Hepatocyte (in vitro differentiated cells): ENCODE measurements around the gene KRTAP4-4. TPM values are rescaled to one million over a fixed set of nuclear protein-coding genes. Genes with fewer than 3 reads are reported as not detected.
"Not testable (repeated sequence)": the region's sequence is repeated elsewhere in the genome, so short reads cannot be mapped to it uniquely, and the experiment has no call there.

Source experiments
- DNase-seq: peaks from one replicate; pipeline ENCODE4 v3.0.0-alpha.2; 2016; ENCODE audit warnings: low spot score
- H2AFZ ChIP-seq: fragments of 200-600 bp; sonication (generic); 2 replicates; pipeline ENCODE4 v1.6.0; 2016; ENCODE audit warnings: antibody characterized with exemption, mild to moderate bottlenecking
- H3K27ac ChIP-seq: fragments of 200-600 bp; sonication (generic); 2 replicates; pipeline ENCODE4 v1.5.1; 2016; ENCODE audit warnings: mild to moderate bottlenecking
- H3K27me3 ChIP-seq: fragments of 200-600 bp; sonication (generic); 2 replicates; pipeline ENCODE4 v1.6.1; 2016
- H3K36me3 ChIP-seq: fragments of 200-600 bp; sonication (generic); replicated peaks from 2 replicates; pipeline ENCODE4 v1.5.1; 2016; ENCODE audit warnings: low read depth; ENCODE audit not compliant: insufficient read depth
- H3K4me1 ChIP-seq: fragments of 200-600 bp; sonication (generic); 2 replicates; pipeline ENCODE4 v1.5.1; 2016; ENCODE audit warnings: mild to moderate bottlenecking, moderate library complexity; ENCODE audit not compliant: insufficient read depth
- H3K4me2 ChIP-seq: fragments of 200-600 bp; sonication (generic); 2 replicates; pipeline ENCODE4 v1.6.0; 2016
- H3K4me3 ChIP-seq: fragments of 200-600 bp; sonication (generic); 2 replicates; pipeline ENCODE4 v1.5.1; 2016; ENCODE audit warnings: mild to moderate bottlenecking
- H3K79me2 ChIP-seq: fragments of 200-600 bp; sonication (generic); 2 replicates; pipeline ENCODE4 v1.6.0; 2017; ENCODE audit warnings: mild to moderate bottlenecking
- H3K9me2 ChIP-seq: fragments of 200-600 bp; sonication (generic); replicated peaks from 2 replicates; pipeline ENCODE4 v1.6.0; 2017; ENCODE audit warnings: mild to moderate bottlenecking; ENCODE audit not compliant: insufficient read depth
- H3K9me3 ChIP-seq: fragments of 200-600 bp; sonication (generic); 2 replicates; pipeline ENCODE4 v1.5.1; 2016; ENCODE audit warnings: low read depth, mild to moderate bottlenecking
- H4K20me1 ChIP-seq: fragments of 200-600 bp; sonication (generic); 2 replicates; pipeline ENCODE4 v1.6.0; 2016; ENCODE audit warnings: mild to moderate bottlenecking; ENCODE audit not compliant: insufficient read depth, poor library complexity, severe bottlenecking
- CTCF ChIP-seq: fragments of 200-600 bp; sonication (generic); IDR thresholded peaks from 2 replicates; pipeline ENCODE4 v1.5.1; 2016; ENCODE audit warnings: antibody characterized with exemption, mild to moderate bottlenecking; ENCODE audit not compliant: poor library complexity
- EZH2 ChIP-seq: fragments of 200-600 bp; sonication (generic); IDR thresholded peaks from 2 replicates; pipeline ENCODE4 v1.6.1; 2016; ENCODE audit warnings: antibody characterized with exemption, mild to moderate bottlenecking, borderline replicate concordance
- EZH2phosphoT487 ChIP-seq: fragments of 200-600 bp; sonication (generic); IDR thresholded peaks from one replicate; pipeline ENCODE4 v1.6.1; 2018; ENCODE audit warnings: antibody characterized with exemption, mild to moderate bottlenecking, low read depth, moderate library complexity; ENCODE audit not compliant: unreplicated experiment, severe bottlenecking
- WGBS: methylation state at CpG from one replicate; pipeline ENCODE4 v1.1.6; 2016; ENCODE audit warnings: low lambda C conversion rate; ENCODE audit errors: missing lambda C conversion rate; 5-methylcytosine and 5-hydroxymethylcytosine counted together
- polyA plus RNA-seq: library from polyadenylated mRNA; unstranded; fragments of >200 nt; fragmentation: Nextera tagmentation; extraction: Ambion mirVana; gene quantifications from 2 replicates; pipeline ENCODE4 v1.2.1, GENCODE V29; 2016
- total RNA-seq: library from RNA; depleted of rRNA; stranded (reverse); fragments of >200 nt; gene quantifications from 2 replicates; pipeline ENCODE4 v1.2.3, GENCODE V29; 2014

Gene KRTAP4-4
- total and polyA plus RNA-seq, 2 experiments from 2014 or later = not detected

GRCh38 chr17:41140360-41141131, 20.0 kb downstream of the KRTAP4-4 start, which contains the start of gene KRTAP4-6:
Gene KRTAP4-6, minus strand, starts transcription at chr17:41140544. Its CDS starts 57 bp downstream, at chr17:41140487.
- no peaks in the 10 kb centered on the region for H3K4me1 ChIP-seq
- H4K20me1 ChIP-seq = no peaks in the 10 kb centered on the region
- H3K36me3 ChIP-seq = no peaks in the 10 kb centered on the region
- H3K9me3 ChIP-seq = no peaks in the 10 kb centered on the region
- WGBS = 83% methylated on average over 6 of the region's 6 CpGs
- TF ChIP-seq EZH2 (no peak), EZH2phosphoT487 (no peak), CTCF (no peak)
- H3K4me3 ChIP-seq = no peak within 1 kb of the TSS
- no peaks in the 10 kb centered on the region for H3K9me2 ChIP-seq
- no peaks in the 10 kb centered on the region for H3K27me3 ChIP-seq
- H3K27ac ChIP-seq = no peak within 1 kb of the TSS
- H2AFZ ChIP-seq = no peak within 1 kb of the TSS
- H3K4me2 ChIP-seq = no peak within 1 kb of the TSS
- H3K79me2 ChIP-seq = no peaks in the 10 kb centered on the region
- DNase-seq = no peak

GRCh38 chr17:41139865-41140264, 20.7 kb downstream of the KRTAP4-4 start:
- H3K27ac ChIP-seq, H3K4me3 ChIP-seq, H3K9me3 ChIP-seq, H3K79me2 ChIP-seq, DNase-seq, H3K27me3 ChIP-seq, H3K9me2 ChIP-seq, H3K4me2 ChIP-seq, H4K20me1 ChIP-seq, H2AFZ ChIP-seq, H3K4me1 ChIP-seq, H3K36me3 ChIP-seq: not testable (repeated sequence)
- 92% methylated on average over 11 of the region's 12 CpGs for WGBS

GRCh38 chr17:41133880-41134735, 26.4 kb downstream of the KRTAP4-4 start:
- no peaks in the 10 kb centered on the region for H4K20me1 ChIP-seq
- TF ChIP-seq CTCF = no peak
- TF ChIP-seq EZH2 = no peak
- no peak for TF ChIP-seq EZH2phosphoT487
- H3K36me3 ChIP-seq = no peaks in the 10 kb centered on the region
- no peaks in the 10 kb centered on the region for H3K9me3 ChIP-seq
- no peak for DNase-seq
- no peaks in the 10 kb centered on the region for H3K4me1 ChIP-seq
- no peaks in the 10 kb centered on the region for H3K9me2 ChIP-seq
- no peak overlapping the region for H3K27ac ChIP-seq
- H3K4me2 ChIP-seq = no peak overlapping the region
- no peak overlapping the region for H2AFZ ChIP-seq
- H3K79me2 ChIP-seq = no peaks in the 10 kb centered on the region
- no peaks in the 10 kb centered on the region for H3K27me3 ChIP-seq
- WGBS = 58% methylated on average over 2 of the region's 2 CpGs
- no peak overlapping the region for H3K4me3 ChIP-seq

- no peak overlapping the region for H3K4me3 ChIP-seq
- H3K36me3 ChIP-seq = no peaks in the 10 kb centered on the region
- no peak overlapping the region for H2AFZ ChIP-seq
- no peaks in the 10 kb centered on the region for H3K27me3 ChIP-seq
- no peak for DNase-seq
- H3K9me3 ChIP-seq = no peaks in the 10 kb centered on the region
- no peaks in the 10 kb centered on the region for H3K4me1 ChIP-seq
- H3K9me2 ChIP-seq = no peaks in the 10 kb centered on the region
- TF ChIP-seq EZH2phosphoT487 = no peak
- no peak for TF ChIP-seq CTCF
- no peak for TF ChIP-seq EZH2
- no peak overlapping the region for H3K27ac ChIP-seq
- no peaks in the 10 kb centered on the region for H3K79me2 ChIP-seq
- H4K20me1 ChIP-seq = no peaks in the 10 kb centered on the region
- H3K4me2 ChIP-seq = no peak overlapping the region
- 87% methylated on average over 3 of the region's 3 CpGs for WGBS
These were observed 28.6 kb downstream of the KRTAP4-4 start for GRCh38 chr17:41131979-41132378.
